ENCODE data around the gene HRAS. TPM values are rescaled to one million over a fixed set of nuclear protein-coding genes. Genes with fewer than 3 reads are reported as not detected.
"Not testable (repeated sequence)": the region's sequence is repeated elsewhere in the genome, so short reads cannot be mapped to it uniquely, and the experiment has no call there.

Gene HRAS
- 10 to 100 TPM; 39.5 to 57.2 (median 41.2) TPM for polyA plus RNA-seq (ENCODE audit: insufficient read length in 4 of 4)

GRCh38 chr11:535519-536454 is at the start of gene HRAS:
HRAS (minus strand) TSS chr11:535576.
- DNase-seq (ENCODE audit: low read depth in 4 of 4, low spot score in 3 of 4): peak; percentile 89 to 92 (median 90)

DNA sequence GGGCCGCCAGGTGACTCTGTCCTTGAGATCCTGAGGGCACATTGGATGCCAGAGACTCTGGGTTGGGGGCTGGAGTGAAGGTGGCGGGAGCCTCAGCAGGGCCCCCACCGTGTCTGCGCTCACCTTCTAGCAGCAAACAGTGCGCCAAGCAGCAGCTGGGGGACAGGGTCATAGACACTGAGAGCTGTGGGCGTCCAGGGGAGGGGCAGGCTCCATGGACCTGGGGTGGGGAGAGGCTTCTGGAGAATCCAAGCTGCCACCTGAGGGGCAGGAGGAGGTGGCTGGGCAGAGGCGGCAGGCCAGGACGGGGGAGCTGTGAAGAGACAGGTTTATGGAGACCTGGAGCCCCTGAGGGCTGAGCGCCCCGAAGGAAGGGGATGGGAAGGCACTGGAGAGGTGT is 48.9 kb upstream of the HRAS start:
- no peak for DNase-seq (ENCODE audit: low read depth in 4 of 4, low spot score in 3 of 4)

GRCh38 chr11:581752-582151 is 46.4 kb upstream of the HRAS start:
- DNase-seq (ENCODE audit: low read depth in 4 of 4, low spot score in 3 of 4): no peak

DNA sequence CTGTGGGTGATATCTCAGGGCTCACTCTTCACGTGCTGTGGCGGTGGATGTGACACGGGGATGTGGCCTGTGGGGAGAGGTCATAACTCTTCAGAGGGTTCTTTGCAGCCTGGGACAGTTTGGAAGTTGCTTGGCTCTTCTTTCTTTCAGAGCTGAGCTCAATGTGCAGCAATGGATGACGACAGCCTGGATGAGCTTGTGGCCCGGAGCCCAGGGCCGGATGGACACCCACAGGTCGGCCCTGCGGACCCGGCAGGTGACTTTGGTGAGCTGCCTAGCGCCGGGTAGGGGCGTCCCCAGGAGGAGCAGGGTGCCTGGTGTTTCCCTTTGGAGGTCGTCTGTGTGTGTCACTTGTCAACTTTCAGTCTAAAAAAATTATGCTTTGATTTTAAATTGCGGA is 46.0 kb upstream of the HRAS start:
- DNase-seq (ENCODE audit: low read depth in 4 of 4, low spot score in 3 of 4): no peak

GRCh38 chr11:579830-580601 is 44.6 kb upstream of the HRAS start:
- no peak for DNase-seq (ENCODE audit: low read depth in 4 of 4, low spot score in 3 of 4)

GRCh38 chr11:578276-579035 is 43.1 kb upstream of the HRAS start:
- DNase-seq (ENCODE audit: low read depth in 4 of 4, low spot score in 3 of 4): no peak

DNA sequence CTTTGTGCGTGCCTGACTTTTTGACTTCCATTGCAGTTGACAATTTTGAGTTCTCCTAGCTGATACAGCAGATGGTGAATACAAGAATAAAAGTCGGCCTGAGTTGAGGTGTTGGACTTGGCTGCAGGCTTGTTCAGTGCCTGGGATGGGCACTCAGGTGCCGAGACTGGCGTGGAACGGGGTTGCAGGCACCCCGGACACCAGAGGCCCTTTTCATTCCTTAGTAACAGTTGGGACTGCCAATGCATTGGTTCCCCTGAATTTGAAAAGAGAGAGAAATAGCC is 42.2 kb upstream of the HRAS start:
- DNase-seq (ENCODE audit: low read depth in 4 of 4, low spot score in 3 of 4): no peak

DNA sequence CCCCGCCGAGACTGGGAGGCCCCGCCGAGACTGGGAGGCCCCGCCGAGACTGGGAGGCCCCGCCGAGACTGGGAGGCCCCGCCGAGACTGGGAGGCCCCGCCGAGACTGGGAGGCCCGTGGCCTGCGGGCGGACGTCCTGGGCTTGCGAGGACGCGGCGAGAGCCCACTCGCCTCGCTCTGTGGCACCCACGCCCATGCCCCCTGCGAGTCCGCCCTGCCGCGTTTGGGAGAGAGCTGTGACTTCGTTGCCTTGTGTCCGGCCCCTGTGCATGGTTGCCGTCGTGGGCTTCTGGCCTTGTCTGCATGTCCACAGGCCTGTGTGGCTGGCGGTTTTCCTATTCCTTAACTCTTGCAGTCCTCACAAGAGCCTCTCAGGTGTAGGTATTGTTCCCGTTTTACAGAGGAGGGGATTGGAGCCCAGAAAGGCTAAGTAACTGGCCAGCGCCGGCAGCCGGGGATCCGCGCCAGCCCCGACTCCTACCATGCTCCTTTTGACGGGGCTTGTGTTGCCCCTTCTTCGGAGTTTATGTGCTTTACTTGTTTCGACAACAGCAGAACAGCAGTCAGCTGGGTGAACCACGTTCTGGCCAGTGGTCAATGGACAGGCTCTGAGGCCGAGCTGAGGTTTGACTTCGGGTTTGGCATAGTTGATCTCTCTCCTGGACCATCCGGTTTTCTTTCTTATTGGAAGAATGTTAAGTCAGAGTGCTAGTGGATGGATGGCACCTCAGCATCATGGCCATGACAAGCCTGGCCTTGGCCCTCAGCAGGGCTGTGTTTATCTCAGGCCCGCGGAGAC is 41.6 kb upstream of the HRAS start:
- DNase-seq (ENCODE audit: low read depth in 4 of 4, low spot score in 3 of 4): no peak

DNA sequence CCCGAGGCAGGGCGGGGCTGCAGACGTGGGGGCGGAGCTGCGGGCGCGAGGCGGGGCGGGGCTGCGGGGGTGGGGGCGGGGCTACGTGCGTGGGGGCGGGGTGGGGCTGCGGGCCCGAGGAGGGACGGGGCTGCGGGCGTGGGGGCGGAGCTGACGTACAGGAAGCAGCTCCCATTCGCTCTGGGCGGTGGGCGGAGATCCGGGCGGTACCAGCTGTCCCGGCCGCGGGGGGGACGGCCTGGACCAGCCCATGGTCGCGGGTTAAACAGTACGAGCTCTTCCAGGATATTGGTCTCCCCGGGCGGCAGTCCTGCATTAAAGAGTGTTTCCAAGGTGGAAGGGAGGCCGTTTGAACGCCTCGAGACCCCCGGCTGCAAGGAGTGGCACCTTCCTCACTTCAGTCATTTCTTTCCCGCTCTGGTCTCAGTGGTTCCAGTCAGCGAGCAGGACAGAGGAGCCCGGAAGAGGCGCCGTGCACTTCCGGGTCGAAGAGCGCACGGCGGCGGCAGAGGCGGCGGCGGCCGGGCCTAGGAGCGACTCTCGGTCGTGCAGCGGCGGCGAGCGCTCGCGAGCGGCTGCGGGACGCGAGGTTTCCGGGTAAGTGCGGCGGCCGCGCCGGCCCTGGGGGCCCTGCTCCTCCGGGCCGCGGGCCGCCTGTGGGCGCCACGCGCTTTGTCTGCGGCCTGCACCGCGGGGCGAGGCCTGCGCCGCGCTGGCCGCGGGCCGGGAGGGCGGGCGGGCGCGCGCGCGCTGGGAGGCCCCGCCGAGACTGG is 40.8 kb upstream of the HRAS start, which contains the start of gene PHRF1:
Gene PHRF1, plus strand, starts transcription at position 475 of the 773 bp plus-strand sequence. CDS start 5,043 bp downstream, outside the sequence.
- peak; percentile 83 to 89 (median 86) for DNase-seq (ENCODE audit: low read depth in 4 of 4, low spot score in 3 of 4)

DNA sequence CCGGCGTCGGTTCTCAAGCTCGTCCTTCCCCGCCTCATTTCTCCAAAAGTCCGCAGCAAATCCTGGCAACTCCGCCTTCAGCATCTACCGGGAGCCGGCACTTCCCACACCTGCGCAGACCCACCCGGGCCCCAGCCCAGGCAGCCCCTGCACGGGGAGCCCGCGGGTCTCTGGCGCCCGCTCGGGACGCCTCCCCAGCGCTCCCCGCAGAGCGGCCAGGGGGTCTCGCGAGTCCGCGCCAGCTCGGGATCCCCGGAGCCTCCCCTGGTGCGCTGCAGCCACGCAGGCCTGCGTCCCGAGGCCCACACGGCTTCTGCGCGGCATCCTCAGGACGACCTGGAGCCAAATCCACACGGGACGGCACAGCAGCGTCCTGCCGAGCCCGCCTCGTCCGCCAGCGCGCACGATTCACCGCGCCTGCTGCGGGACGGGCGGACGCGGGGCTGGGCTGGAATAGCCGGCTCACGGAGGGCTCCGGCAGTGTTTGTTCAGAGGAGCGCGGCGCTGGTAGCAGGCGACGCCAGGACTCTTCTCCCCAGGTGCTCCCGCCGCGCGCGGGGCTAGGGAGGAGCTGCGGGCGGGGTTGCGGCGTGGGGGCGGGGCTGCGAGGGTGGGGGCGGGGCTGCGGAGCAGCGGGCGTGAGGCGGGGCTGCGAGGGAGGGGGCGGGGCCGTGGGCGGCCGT is 40.1 kb upstream of the HRAS start:
- DNase-seq (ENCODE audit: low read depth in 4 of 4, low spot score in 3 of 4): peak in 2 of 4 donors; percentile 49 to 65

DNA sequence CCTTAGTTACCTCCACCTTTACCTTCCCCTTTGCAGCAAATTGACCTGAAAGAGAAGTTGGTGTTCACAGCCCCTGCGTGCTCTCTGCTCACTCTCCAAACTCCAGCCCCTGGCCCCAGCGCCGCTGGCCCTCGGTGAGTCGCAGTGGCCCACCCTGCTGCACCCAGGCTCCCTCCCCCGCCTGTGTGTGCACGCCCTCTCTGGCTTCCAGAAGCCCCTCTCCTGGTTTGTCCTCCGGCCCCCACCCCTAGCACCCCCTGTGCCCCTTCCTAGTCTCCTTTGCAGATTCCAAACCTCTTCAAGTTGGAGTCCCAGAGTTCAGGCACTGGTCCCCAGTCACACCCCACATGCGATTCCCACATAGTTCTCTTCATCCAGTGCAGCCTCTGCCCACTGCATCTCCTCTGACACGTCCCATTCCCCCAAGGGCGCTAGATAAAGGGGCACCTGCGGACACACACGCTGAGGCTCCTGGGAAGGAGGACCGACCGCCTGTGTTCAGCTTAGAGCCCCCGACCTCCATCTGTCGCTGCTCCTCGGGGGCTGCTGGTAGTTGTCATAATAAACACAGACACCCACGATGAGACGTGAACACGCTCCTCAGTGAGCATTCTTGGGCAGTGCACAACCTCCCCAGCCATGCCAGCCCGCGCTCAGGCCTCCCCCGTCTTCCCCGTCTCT is 39.4 kb upstream of the HRAS start:
- no peak for DNase-seq (ENCODE audit: low read depth in 4 of 4, low spot score in 3 of 4)

DNA sequence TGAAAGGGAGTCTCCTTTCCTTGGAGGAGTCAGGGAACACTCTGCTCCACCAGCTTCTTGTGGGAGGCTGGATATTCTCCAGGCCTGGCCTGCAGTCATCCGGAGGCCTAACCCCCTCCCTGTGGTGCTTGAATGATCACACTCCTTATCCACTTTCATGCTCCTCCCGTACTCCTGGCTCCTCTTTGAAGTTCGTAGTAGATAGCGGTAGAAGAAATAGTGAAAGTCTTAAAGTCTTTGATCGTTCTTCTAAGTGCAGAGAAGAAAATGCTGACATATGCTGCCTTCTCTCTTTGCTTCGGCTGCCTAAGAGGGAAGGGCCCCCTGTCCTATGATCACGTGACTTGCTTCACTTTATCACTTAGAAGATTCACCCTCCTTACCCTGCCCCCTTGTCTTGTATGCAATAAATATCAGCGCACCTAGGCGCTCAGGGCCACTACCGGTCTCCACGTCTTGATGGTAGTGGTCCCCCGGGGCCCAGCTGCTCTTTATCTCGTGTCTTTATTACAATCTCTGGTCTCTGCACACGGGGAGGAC is 38.7 kb upstream of the HRAS start:
- DNase-seq (ENCODE audit: low read depth in 4 of 4, low spot score in 3 of 4): not testable (repeated sequence)

GRCh38 chr11:573146-573759 is 37.9 kb upstream of the HRAS start:
- no peak for DNase-seq (ENCODE audit: low read depth in 4 of 4, low spot score in 3 of 4)

DNA sequence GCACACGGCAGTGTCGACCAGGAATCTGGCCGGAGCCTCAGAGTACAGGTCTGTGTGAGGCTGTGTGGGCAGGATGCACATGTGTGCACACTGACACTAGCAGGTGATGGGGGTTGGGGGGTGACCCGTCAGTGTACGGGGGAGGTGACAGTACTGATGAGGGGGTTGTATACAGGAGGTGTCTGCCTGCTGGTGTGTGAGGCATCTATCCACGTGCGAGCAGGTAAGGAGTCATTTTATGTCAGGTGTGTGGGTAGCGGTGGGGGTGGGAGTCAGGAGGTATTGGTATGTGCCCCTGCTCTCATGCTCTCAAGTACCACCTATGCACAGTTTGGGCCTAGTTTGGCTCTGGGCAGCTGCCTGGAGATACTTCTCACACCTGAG is 36.4 kb upstream of the HRAS start:
- DNase-seq (ENCODE audit: low read depth in 4 of 4, low spot score in 3 of 4): no peak

DNA sequence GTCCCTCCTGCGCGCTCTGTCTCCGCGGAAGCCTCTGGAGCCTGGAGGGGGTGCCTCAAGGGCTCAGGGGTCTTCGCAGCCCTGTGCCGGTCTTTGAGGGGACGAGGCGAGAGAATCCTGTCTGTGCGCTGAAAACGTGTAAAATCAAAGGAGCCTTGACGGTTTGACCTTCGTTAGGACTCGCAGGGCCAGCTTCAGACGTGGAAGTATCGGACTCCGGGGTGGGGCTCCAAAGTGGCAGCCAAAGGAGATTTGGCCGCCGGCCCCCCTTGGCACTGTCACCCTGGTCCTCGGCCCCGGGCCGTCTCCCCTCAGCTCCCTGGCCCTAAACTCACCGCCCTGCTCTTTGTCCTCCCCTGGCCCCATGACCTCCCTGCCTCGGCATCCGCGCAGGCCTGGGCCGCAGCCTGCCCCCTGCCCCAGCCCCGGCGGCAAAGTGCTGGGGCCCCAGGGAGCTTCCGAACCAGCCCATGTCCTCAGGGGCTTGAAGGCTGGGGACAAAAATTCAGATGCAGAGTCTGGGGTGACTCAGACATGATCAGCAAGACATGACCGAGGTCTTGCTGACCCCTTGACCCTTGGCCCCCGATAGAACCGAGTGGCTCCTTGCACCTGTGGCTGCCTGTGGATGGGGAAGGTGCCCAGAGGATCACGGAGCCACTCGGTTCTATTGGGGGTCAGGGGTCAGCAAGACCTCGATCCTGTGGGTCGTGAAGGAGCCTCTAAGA is 33.9 kb upstream of the HRAS start:
- DNase-seq (ENCODE audit: low read depth in 4 of 4, low spot score in 3 of 4): no peak

- peak; percentile 75 to 87 (median 76) for DNase-seq (ENCODE audit: low read depth in 4 of 4, low spot score in 3 of 4)
Measured at GRCh38 chr11:568306-569157, 33.2 kb upstream of the HRAS start.
